HepG2 (cell line): ENCODE measurements around the gene MEGF6. TPM values are rescaled to one million over a fixed set of nuclear protein-coding genes. Genes with fewer than 3 reads are reported as not detected.

ENCODE experiments used
- GLMP ChIP-seq: sonication (generic); formaldehyde crosslinking; IDR thresholded peaks from 2 replicates; pipeline ENCODE4 v1.9.0; 2021; ENCODE audit warnings: missing genetic modification reagents, mild to moderate bottlenecking, borderline replicate concordance
- GZF1 ChIP-seq: sonication (generic); formaldehyde crosslinking; IDR thresholded peaks from 2 replicates; pipeline ENCODE4 v1.5.1; 2020; ENCODE audit warnings: mild to moderate bottlenecking, missing genetic modification reagents
- HMGXB4 ChIP-seq, 2 experiments: sonication (generic) in 1 of 2; formaldehyde crosslinking in 1 of 2; IDR thresholded peaks; 2 replicates each; pipeline versions ENCODE4 v1.4.0 to v1.6.1; 2018 to 2020; ENCODE audit warnings: missing genetic modification reagents in 2 of 2, borderline replicate concordance in 1 of 2, low read depth in 1 of 2, mild to moderate bottlenecking in 1 of 2, missing biosample characterization in 1 of 2
- MAZ ChIP-seq, 2 experiments: sonication (generic) in 1 of 2; formaldehyde crosslinking in 1 of 2; IDR thresholded peaks; 2 replicates each; pipeline versions ENCODE4 v1.5.0 to v1.6.1; 2012 to 2020; ENCODE audit warnings: low read depth in 2 of 2, mild to moderate bottlenecking in 2 of 2, borderline replicate concordance in 1 of 2, improper control_type of control experiment in 1 of 2, low read length in 1 of 2, missing genetic modification reagents in 1 of 2, moderate library complexity in 1 of 2
- NBN ChIP-seq: fragments of 450-650 bp; conservative IDR thresholded peaks from 2 replicates; pipeline ENCODE4 v1.6.1; 2017
- NCOR1 ChIP-seq: fragments of 200-600 bp; sonication (generic); IDR thresholded peaks from 2 replicates; pipeline ENCODE4 v1.7.0; 2017; ENCODE audit warnings: antibody characterized with exemption, low read length, borderline replicate concordance
- SMC3 ChIP-seq: IDR thresholded peaks from 2 replicates; pipeline ENCODE4 v1.6.1; 2011; ENCODE audit warnings: low read length, improper control_type of control experiment
- TBL1XR1 ChIP-seq: fragments of 150-350 bp; IDR thresholded peaks from 2 replicates; pipeline ENCODE4 v1.6.1; 2014; ENCODE audit warnings: borderline replicate concordance, low read length; ENCODE audit not compliant: partially characterized antibody
- TOPORS ChIP-seq: sonication (generic); formaldehyde crosslinking; IDR thresholded peaks from 2 replicates; pipeline ENCODE4 v1.8.0; 2023; ENCODE audit warnings: mild to moderate bottlenecking, missing genetic modification reagents
- ZFP41 ChIP-seq: sonication (generic); formaldehyde crosslinking; IDR thresholded peaks from 2 replicates; pipeline ENCODE4 v1.4.0; 2020; ENCODE audit warnings: mild to moderate bottlenecking, missing genetic modification reagents, borderline replicate concordance
- ZNF331 ChIP-seq: sonication (generic); formaldehyde crosslinking; IDR thresholded peaks from 2 replicates; pipeline ENCODE4 v1.4.0; 2020; ENCODE audit warnings: missing genetic modification reagents
- ZNF788 ChIP-seq: sonication (generic); formaldehyde crosslinking; IDR thresholded peaks from 2 replicates; pipeline ENCODE4 v1.5.0; 2020; ENCODE audit warnings: mild to moderate bottlenecking, missing genetic modification reagents, borderline replicate concordance
- polyA plus RNA-seq, 8 experiments: library from polyadenylated mRNA; depleted of rRNA in 3 of 8; stranded (reverse) in 7 of 8; unstranded in 1 of 8; fragments of >200 nt; fragmentation: Illumina TruSeq in 4 of 8; extraction: Trizol in 4 of 8; gene quantifications; 2 replicates each; pipeline versions ENCODE4 v1.2.1 to v1.2.3, GENCODE V29; 2011 to 2016; ENCODE audit warnings: low read depth in 4 of 8, missing spikeins in 1 of 8, mixed read lengths in 1 of 8; ENCODE audit not compliant: insufficient read depth in 1 of 8
- total RNA-seq, 5 experiments: library from RNA; depleted of rRNA; stranded (reverse); fragments of >200 nt; fragmentation: Illumina TruSeq; extraction: Trizol; gene quantifications; 2 replicates each; pipeline ENCODE4 v1.2.3, GENCODE V29; 2016; ENCODE audit warnings: low read depth in 1 of 5
- TF ChIP-seq, protein P1 (sequence below): sonication (generic); formaldehyde crosslinking; IDR thresholded peaks from 2 replicates; pipeline ENCODE4 v1.5.1; 2020; ENCODE audit warnings: mild to moderate bottlenecking, missing genetic modification reagents, moderate library complexity
- TF ChIP-seq, protein P2 (sequence below): sonication (generic); formaldehyde crosslinking; IDR thresholded peaks from 2 replicates; pipeline ENCODE4 v1.8.1; 2023; ENCODE audit warnings: mild to moderate bottlenecking, missing genetic modification reagents
- TF ChIP-seq, protein P3 (sequence below): sonication (generic); formaldehyde crosslinking; IDR thresholded peaks from 2 replicates; pipeline ENCODE4 v1.5.1; 2020; ENCODE audit warnings: missing genetic modification reagents, mild to moderate bottlenecking, borderline replicate concordance

Gene MEGF6
- total and polyA plus RNA-seq, 2 of the 13 experiments (the other 11 are each of a cell fraction or from before 2014, with no cell fraction given): 1.9 TPM

GRCh38 chr1:3652548-3653285 is 41.4 kb upstream of the MEGF6 start (continued):
- 0 out of 2 replicates have a peak, but pooled peaks have one; percentile 30 for TF ChIP-seq TOPORS (CRISPR knock-in tag)
- TF ChIP-seq ZFP41 (CRISPR knock-in tag): no peak
- TF ChIP-seq, protein P1, sequence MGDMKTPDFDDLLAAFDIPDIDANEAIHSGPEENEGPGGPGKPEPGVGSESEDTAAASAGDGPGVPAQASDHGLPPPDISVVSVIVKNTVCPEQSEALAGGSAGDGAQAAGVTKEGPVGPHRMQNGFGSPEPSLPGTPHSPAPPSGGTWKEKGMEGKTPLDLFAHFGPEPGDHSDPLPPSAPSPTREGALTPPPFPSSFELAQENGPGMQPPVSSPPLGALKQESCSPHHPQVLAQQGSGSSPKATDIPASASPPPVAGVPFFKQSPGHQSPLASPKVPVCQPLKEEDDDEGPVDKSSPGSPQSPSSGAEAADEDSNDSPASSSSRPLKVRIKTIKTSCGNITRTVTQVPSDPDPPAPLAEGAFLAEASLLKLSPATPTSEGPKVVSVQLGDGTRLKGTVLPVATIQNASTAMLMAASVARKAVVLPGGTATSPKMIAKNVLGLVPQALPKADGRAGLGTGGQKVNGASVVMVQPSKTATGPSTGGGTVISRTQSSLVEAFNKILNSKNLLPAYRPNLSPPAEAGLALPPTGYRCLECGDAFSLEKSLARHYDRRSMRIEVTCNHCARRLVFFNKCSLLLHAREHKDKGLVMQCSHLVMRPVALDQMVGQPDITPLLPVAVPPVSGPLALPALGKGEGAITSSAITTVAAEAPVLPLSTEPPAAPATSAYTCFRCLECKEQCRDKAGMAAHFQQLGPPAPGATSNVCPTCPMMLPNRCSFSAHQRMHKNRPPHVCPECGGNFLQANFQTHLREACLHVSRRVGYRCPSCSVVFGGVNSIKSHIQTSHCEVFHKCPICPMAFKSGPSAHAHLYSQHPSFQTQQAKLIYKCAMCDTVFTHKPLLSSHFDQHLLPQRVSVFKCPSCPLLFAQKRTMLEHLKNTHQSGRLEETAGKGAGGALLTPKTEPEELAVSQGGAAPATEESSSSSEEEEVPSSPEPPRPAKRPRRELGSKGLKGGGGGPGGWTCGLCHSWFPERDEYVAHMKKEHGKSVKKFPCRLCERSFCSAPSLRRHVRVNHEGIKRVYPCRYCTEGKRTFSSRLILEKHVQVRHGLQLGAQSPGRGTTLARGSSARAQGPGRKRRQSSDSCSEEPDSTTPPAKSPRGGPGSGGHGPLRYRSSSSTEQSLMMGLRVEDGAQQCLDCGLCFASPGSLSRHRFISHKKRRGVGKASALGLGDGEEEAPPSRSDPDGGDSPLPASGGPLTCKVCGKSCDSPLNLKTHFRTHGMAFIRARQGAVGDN (CRISPR knock-in tag): peak; percentile 38
- no peak for TF ChIP-seq GZF1 (CRISPR knock-in tag)
- no peak for TF ChIP-seq TBL1XR1
- no peak for TF ChIP-seq NCOR1
- TF ChIP-seq SMC3: no peak
- no peak for TF ChIP-seq NBN
- no peak for TF ChIP-seq ZNF788 (CRISPR knock-in tag)
- TF ChIP-seq HMGXB4 (CRISPR knock-in tag; IDR thresholded peaks at IDR 0.05; ENCODE audit: borderline replicate concordance in 1 of 2, low read depth in 1 of 2): 0 out of 4 replicates have a peak, but pooled peaks of 1 of the 2 experiments have one; percentile 30
- no peak for TF ChIP-seq MAZ (IDR thresholded peaks at IDR 0.05; ENCODE audit: borderline replicate concordance, low read depth, low read length)
- TF ChIP-seq MAZ (CRISPR knock-in tag; IDR thresholded peaks at IDR 0.05; ENCODE audit: low read depth): peak; percentile 47; the same call in 1 of the 2 replicates
- no peak for TF ChIP-seq GLMP
- TF ChIP-seq, protein P2, sequence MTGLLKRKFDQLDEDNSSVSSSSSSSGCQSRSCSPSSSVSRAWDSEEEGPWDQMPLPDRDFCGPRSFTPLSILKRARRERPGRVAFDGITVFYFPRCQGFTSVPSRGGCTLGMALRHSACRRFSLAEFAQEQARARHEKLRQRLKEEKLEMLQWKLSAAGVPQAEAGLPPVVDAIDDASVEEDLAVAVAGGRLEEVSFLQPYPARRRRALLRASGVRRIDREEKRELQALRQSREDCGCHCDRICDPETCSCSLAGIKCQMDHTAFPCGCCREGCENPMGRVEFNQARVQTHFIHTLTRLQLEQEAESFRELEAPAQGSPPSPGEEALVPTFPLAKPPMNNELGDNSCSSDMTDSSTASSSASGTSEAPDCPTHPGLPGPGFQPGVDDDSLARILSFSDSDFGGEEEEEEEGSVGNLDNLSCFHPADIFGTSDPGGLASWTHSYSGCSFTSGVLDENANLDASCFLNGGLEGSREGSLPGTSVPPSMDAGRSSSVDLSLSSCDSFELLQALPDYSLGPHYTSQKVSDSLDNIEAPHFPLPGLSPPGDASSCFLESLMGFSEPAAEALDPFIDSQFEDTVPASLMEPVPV (CRISPR knock-in tag): peak; percentile 42; the same call in 1 of the 2 replicates
- TF ChIP-seq ZNF331 (CRISPR knock-in tag): no peak
- TF ChIP-seq, protein P3, sequence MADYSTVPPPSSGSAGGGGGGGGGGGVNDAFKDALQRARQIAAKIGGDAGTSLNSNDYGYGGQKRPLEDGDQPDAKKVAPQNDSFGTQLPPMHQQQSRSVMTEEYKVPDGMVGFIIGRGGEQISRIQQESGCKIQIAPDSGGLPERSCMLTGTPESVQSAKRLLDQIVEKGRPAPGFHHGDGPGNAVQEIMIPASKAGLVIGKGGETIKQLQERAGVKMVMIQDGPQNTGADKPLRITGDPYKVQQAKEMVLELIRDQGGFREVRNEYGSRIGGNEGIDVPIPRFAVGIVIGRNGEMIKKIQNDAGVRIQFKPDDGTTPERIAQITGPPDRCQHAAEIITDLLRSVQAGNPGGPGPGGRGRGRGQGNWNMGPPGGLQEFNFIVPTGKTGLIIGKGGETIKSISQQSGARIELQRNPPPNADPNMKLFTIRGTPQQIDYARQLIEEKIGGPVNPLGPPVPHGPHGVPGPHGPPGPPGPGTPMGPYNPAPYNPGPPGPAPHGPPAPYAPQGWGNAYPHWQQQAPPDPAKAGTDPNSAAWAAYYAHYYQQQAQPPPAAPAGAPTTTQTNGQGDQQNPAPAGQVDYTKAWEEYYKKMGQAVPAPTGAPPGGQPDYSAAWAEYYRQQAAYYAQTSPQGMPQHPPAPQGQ (CRISPR knock-in tag): no peak
